Panc1 (cell line): Measurements from ENCODE around the gene NRG2.

ENCODE experiments used
- CTCF ChIP-seq: fragments of 450-650 bp; IDR thresholded peaks from 2 replicates; pipeline ENCODE4 v1.5.1; 2017; ENCODE audit warnings: mild to moderate bottlenecking
- POLR2AphosphoS5 ChIP-seq: IDR thresholded peaks from 2 replicates; pipeline ENCODE4 v1.6.1; 2012; ENCODE audit warnings: mild to moderate bottlenecking, low read depth, low read length, moderate library complexity
- REST ChIP-seq, 2 experiments: IDR thresholded peaks; 2 replicates each; pipeline ENCODE4 v1.6.1; 2011 to 2012; ENCODE audit warnings: low read depth in 2 of 2, control low read depth in 1 of 2, low read length in 1 of 2, mild to moderate bottlenecking in 1 of 2, moderate library complexity in 1 of 2; ENCODE audit not compliant: insufficient read depth in 1 of 2
- SIN3A ChIP-seq: IDR thresholded peaks from 2 replicates; pipeline ENCODE4 v1.6.1; 2012; ENCODE audit warnings: low read depth, mild to moderate bottlenecking, low read length, moderate library complexity, borderline replicate concordance; ENCODE audit not compliant: insufficient read depth
- TCF7L2 ChIP-seq: IDR thresholded peaks from 2 replicates; pipeline ENCODE4 v1.6.1; 2011; ENCODE audit warnings: mild to moderate bottlenecking, low read depth, low read length, inconsistent platforms

- no peak for TF ChIP-seq CTCF
- TF ChIP-seq POLR2AphosphoS5: no peak
- TF ChIP-seq REST (IDR thresholded peaks at IDR 0.05; ENCODE audit: insufficient read depth in 1 of 2, low read depth in 2 of 2, low read length in 1 of 2): no peak
- TF ChIP-seq SIN3A: no peak
- TF ChIP-seq TCF7L2: no peak
Measured at GRCh38 chr5:139982157-139982974, 60.7 kb downstream of the NRG2 start.
